Peyer's patch (tissue), 4 donors: ENCODE results near the gene ASCC1. TPM values are rescaled to one million over a fixed set of nuclear protein-coding genes. Genes with fewer than 3 reads are reported as not detected.
"Not testable (repeated sequence)": the region's sequence is repeated elsewhere in the genome, so short reads cannot be mapped to it uniquely, and the experiment has no call there.

Source experiments
- DNase-seq, 3 donors: peaks; one replicate each; pipeline ENCODE4 v3.0.0-alpha.2; 2017 to 2019
- H3K27ac ChIP-seq, 4 donors: fragments of 200-600 bp; sonication (generic); one replicate each; pipeline ENCODE4 v1.5.1; 2016 to 2019
- H3K27me3 ChIP-seq, 2 donors: fragments of 200-600 bp; sonication (generic); one replicate each; pipeline ENCODE4 v1.5.1; 2019
- H3K36me3 ChIP-seq, 3 donors: fragments of 200-600 bp; sonication (generic); one replicate each; pipeline ENCODE4 v1.5.1; 2016 to 2019
- H3K4me1 ChIP-seq, 4 donors: fragments of 200-600 bp; sonication (generic); one replicate each; pipeline ENCODE4 v1.5.1; 2016 to 2019
- H3K4me3 ChIP-seq, 4 donors: fragments of 200-600 bp; sonication (generic); 1 replicate in 3 of 4; 2 replicates in 1 of 4; pipeline ENCODE4 v1.5.1; 2016 to 2019; ENCODE audit warnings: mild to moderate bottlenecking in 1 of 4
- H3K9me3 ChIP-seq, 4 donors: fragments of 200-600 bp; sonication (generic); one replicate each; pipeline ENCODE4 v1.5.1; 2016 to 2019; ENCODE audit warnings: mild to moderate bottlenecking in 1 of 4
- POLR2A ChIP-seq, 2 donors: fragments of 450-650 bp; IDR thresholded peaks; one replicate each; pipeline ENCODE4 v1.5.1; 2017; ENCODE audit warnings: antibody characterized with exemption in 2 of 2, mild to moderate bottlenecking in 2 of 2, moderate library complexity in 2 of 2
- total RNA-seq, 4 donors: library from RNA; depleted of rRNA; stranded (reverse); fragments of >200 nt; gene quantifications; one replicate each; pipeline ENCODE4 v1.1.0, GENCODE V29; 2016
- TF ChIP-seq, protein P1 (sequence below), 6 experiments: fragments of 450-650 bp in 4 of 6; fragments of 200-600 bp in 2 of 6; sonication (generic) in 1 of 6; IDR thresholded peaks; one replicate each; pipeline ENCODE4 v1.5.1; 2017 to 2019; ENCODE audit warnings: antibody characterized with exemption in 6 of 6, mild to moderate bottlenecking in 3 of 6, moderate library complexity in 1 of 6

Gene ASCC1
- total RNA-seq, 4 donors from 2014 or later = 9.7 to 48.7 (median 21.5) TPM

DNA sequence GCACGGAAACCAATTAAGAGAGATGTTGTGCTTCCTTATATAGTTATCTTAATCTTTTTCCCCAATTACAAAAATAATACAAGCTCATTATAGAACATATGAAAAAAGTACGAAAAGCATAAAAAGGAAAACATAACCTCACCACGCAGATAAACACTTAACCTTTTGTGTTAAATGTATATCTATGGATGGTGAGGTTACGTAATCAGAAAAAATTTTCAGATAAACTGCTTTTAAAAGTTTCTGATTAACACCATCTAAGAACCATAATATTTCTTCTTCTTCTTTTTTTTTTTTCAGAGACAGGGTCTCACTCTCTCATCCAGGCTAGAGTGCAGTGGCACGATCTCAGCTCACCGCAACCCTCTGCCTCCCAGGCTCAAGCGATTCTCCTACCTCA is 78.5 kb downstream of the ASCC1 start:
- Histone ChIP-seq H3K27ac (no peak overlapping the region), H3K4me3 (no peak overlapping the region), H3K27me3 (no peaks in the 10 kb centered on the region), H3K9me3 (no peaks in the 10 kb centered on the region), H3K36me3 (peaks cover 0 to 10% (median 0%) of the 10 kb centered on the region in 3 donors), H3K4me1 (no peaks in the 10 kb centered on the region)
- TF ChIP-seq, protein P1, sequence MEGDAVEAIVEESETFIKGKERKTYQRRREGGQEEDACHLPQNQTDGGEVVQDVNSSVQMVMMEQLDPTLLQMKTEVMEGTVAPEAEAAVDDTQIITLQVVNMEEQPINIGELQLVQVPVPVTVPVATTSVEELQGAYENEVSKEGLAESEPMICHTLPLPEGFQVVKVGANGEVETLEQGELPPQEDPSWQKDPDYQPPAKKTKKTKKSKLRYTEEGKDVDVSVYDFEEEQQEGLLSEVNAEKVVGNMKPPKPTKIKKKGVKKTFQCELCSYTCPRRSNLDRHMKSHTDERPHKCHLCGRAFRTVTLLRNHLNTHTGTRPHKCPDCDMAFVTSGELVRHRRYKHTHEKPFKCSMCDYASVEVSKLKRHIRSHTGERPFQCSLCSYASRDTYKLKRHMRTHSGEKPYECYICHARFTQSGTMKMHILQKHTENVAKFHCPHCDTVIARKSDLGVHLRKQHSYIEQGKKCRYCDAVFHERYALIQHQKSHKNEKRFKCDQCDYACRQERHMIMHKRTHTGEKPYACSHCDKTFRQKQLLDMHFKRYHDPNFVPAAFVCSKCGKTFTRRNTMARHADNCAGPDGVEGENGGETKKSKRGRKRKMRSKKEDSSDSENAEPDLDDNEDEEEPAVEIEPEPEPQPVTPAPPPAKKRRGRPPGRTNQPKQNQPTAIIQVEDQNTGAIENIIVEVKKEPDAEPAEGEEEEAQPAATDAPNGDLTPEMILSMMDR (IDR thresholded peaks at IDR 0.05) = no peak
- TF ChIP-seq POLR2A (IDR thresholded peaks at IDR 0.05) = no peak
- no peak for DNase-seq

DNA sequence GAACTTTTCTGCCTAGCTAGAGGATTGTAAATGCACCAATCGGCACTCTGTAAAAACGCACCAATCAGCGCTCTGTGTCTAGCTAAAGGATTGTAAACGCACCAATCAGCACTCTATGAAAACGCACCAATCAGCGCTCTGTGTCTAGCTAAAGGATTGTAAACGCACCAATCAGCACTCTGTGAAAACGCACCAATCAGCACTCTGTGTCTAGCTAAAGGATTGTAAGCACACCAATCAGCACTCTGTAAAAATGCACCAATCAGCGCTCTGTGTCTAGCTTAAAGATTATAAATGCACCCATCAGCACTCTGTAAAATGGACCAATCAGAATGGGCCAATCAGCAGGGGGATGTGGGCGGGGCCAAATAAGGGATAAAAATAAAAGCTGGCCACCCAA is 79.9 kb downstream of the ASCC1 start:
- not testable (repeated sequence) for H3K27me3 ChIP-seq, DNase-seq, H3K4me3 ChIP-seq, H3K4me1 ChIP-seq, H3K9me3 ChIP-seq, H3K36me3 ChIP-seq, H3K27ac ChIP-seq

DNA sequence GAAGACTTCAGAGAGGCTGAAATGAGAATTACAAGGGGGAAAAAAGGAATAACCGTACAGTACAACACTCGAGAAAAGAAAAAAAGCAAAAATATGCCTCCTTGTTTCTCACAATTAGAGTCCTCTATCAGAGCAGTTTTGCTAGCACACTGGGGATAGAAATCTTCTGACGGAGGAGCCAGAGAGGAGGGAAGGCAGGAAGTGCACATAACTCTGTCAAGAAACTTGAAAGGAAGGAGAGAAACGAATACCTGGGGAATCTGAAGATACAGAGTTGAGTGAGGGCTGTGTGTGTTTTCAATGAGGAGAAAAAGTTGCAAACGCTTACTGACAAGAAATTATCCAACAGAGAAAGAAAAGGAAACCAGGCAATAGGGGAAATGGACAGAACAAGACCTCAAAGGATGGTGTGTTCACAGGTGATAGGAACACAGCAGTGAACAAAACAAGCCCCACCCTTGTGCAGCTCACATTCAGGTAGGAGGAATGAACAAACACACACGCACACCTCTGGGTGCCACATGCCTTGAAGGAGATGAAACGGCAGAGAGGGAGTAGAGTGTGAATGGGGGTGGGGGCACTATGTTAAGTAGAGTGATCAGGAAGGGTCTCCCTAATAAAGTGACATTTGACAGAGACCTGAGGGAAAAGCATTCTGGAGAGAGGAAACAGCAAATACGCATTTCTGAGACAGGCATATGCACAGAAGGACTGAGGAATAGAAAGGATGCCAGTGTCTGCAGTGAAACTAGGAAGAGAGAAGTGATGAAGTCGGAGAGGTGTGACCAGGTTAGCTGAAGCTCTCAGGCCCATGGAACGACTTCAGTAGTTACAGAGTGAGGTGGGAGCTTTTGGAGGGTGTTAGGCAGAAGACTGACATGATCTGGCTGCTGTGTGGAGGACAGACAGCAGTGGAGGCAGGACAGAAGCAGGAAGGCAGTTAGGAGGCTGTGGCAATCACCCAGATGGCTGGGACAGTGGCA is 81.0 kb downstream of the ASCC1 start:
- no peak for DNase-seq
- no peak for TF ChIP-seq POLR2A (IDR thresholded peaks at IDR 0.05)
- TF ChIP-seq, protein P1 (IDR thresholded peaks at IDR 0.05) = no peak
- Histone ChIP-seq H3K36me3 (peaks cover 0 to 13% (median 0%) of the 10 kb centered on the region in 3 donors), H3K27ac (no peak overlapping the region), H3K27me3 (no peaks in the 10 kb centered on the region), H3K4me3 (no peak overlapping the region), H3K4me1 (no peaks in the 10 kb centered on the region), H3K9me3 (no peaks in the 10 kb centered on the region)

DNA sequence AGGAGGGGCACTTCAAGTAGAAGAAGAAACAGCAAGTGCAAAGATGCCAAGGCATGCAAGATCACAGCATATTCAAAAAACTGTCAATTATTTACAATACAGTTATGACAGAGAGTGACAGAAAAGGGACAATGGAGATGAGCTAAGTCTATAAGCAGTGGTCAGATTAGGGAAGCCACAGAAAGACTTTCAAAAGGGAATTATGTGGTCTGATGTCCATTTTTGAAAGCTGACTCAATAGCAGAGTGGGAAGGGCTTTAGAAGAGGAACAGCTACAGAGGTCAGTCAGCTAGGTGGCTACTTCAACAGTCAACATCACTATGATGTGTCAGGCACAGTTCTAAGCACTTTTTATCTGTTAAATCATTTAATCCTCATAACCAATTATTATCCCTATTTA is 82.6 kb downstream of the ASCC1 start:
- Histone ChIP-seq H3K36me3 (peaks cover 0 to 13% (median 0%) of the 10 kb centered on the region in 3 donors), H3K9me3 (no peaks in the 10 kb centered on the region), H3K4me3 (no peak overlapping the region), H3K4me1 (no peaks in the 10 kb centered on the region), H3K27ac (no peak overlapping the region), H3K27me3 (no peaks in the 10 kb centered on the region)
- TF ChIP-seq, protein P1 (IDR thresholded peaks at IDR 0.05) = no peak
- no peak for TF ChIP-seq POLR2A (IDR thresholded peaks at IDR 0.05)
- no peak for DNase-seq

DNA sequence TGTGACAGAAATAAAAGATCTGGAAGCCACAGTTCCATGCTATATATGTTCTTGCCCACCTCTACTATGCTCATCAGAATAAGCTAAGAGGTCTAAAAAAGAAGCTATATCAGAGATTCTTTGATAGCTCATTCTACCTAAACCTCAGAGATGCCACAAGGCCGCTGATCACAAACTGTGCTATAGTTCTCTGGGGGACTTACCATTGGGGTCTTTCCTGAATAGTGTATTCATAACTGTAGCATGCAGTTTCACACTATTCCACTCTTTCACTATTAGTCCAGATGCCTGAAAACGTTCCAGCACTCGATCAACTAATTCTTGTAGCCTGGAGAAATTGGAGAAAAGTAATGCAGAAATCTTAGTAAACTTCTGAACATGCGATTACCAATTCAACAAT is 83.2 kb downstream of the ASCC1 start:
- Histone ChIP-seq H3K4me3 (no peak overlapping the region), H3K9me3 (no peaks in the 10 kb centered on the region), H3K4me1 (no peaks in the 10 kb centered on the region), H3K36me3 (peaks cover 0 to 13% (median 0%) of the 10 kb centered on the region in 3 donors), H3K27ac (no peak overlapping the region), H3K27me3 (no peaks in the 10 kb centered on the region)
- no peak for DNase-seq
- TF ChIP-seq, protein P1 (IDR thresholded peaks at IDR 0.05) = no peak
- TF ChIP-seq POLR2A (IDR thresholded peaks at IDR 0.05) = no peak

DNA sequence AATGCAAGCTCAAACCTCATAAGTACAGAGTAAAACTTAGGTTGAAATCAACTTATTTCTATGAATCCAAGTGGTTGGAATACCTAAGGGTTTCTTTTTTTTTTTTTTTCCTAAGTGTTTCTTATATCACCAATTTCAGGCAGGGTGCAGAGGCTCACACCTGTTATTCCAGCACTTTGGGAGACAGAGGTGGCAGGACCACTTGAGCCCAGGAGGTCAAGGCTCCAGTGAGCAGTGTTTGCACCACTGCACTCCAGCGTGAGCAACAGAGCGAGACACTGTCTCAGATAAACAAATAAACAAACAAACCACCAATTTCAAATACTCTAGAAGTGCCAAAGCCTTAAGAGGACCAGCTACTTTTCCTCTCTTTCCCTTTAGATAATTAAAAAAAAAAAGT is 88.5 kb downstream of the ASCC1 start:
- Histone ChIP-seq H3K9me3 (no peaks in the 10 kb centered on the region), H3K4me3 (no peak overlapping the region), H3K4me1 (no peaks in the 10 kb centered on the region), H3K27ac (no peak overlapping the region), H3K36me3 (peaks cover 0 to 10% (median 0%) of the 10 kb centered on the region in 3 donors), H3K27me3 (no peaks in the 10 kb centered on the region)
- no peak for DNase-seq
- no peak for TF ChIP-seq POLR2A (IDR thresholded peaks at IDR 0.05)
- TF ChIP-seq, protein P1 (IDR thresholded peaks at IDR 0.05) = no peak
